Ovary (tissue), 3 donors: ENCODE data around the gene KNDC1.

Experiments
- CTCF ChIP-seq, 3 donors: fragments of 450-650 bp in 2 of 3; fragments of 200-600 bp in 1 of 3; IDR thresholded peaks; one replicate each; pipeline versions ENCODE4 v1.5.1 to v1.8.0; 2016 to 2022; ENCODE audit warnings: antibody characterized with exemption in 3 of 3, mild to moderate bottlenecking in 1 of 3
- EP300 ChIP-seq: sonication (generic); formaldehyde crosslinking; IDR thresholded peaks from one replicate; pipeline ENCODE4 v1.6.1; 2017; ENCODE audit warnings: antibody characterized with exemption
- POLR2A ChIP-seq: fragments of 450-650 bp; IDR thresholded peaks from one replicate; pipeline ENCODE4 v1.6.1; 2017; ENCODE audit warnings: antibody characterized with exemption, mild to moderate bottlenecking, moderate library complexity
- donor health status: DM: no; HTN: no; CAD: no.

GRCh38 chr10:133251388-133252222 lies 91.6 kb downstream of the KNDC1 start:
- no peak for TF ChIP-seq CTCF (IDR thresholded peaks at IDR 0.05)
- no peak for TF ChIP-seq POLR2A
- TF ChIP-seq EP300: no peak
